Activated gamma-delta T cell treated with anti-CD3 and anti-CD28 coated beads, Interleukin-2, amount 50 U/mL, for 16 hours (primary cell): ENCODE results near the gene PAGR1.
"Not testable (repeated sequence)": the region's sequence is repeated elsewhere in the genome, so short reads cannot be mapped to it uniquely, and the experiment has no call there.

Source experiments
- DNase-seq: peaks from one replicate; pipeline ENCODE4 v3.0.0-alpha.2; 2020; ENCODE audit warnings: low read depth

The PAGR1 gene

DNA sequence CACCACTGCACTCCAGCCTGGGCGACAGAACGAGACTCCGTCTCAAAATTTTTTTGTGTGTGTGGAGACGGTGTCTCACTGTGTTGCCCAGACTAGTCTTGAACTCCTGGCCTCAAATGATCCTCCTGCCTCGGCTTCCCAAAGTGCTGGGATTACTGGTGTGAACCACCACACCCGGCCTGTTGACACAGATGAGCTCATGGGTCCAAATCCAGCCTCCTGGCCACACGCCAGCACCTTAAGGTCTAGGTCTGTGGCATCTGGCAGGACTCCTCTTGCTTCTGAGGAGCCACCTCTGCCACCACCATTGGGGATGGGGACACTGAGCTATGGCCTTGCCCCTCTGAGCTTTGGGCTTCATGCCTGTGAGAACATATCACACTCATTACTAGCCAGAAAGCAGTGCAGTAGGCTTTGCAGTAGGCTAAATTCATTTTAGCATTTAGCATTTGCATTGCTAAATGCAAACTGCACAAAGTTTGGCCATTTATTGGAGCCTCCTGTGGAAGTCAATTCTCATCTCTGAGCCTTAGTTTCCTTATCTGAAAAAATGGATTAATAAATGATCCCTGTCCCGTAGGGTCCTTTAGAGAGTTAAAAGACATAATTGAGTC lies 52.6 kb downstream of the PAGR1 start:
- DNase-seq: no peak

DNA sequence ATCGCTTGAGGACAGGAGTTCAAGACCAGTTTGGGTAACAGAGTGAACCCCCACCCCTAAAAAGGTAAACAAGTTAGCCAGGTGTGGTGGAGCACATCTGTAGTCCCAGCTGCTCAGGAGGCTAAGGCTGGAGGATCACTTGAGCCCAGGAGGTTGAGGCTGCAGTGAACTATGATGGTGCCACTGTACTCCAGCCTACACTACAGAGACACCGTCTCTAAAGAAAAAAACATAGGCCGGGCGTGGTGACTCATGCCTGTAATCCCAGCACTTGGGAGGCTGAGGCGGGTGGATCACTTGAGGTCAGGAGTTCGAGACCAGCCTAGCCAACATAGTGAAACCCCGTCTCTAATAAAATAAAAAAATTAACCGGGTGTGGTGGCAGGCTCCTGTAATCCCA lies 53.1 kb downstream of the PAGR1 start:
- not testable (repeated sequence) for DNase-seq
